Measurements from ENCODE around the gene RBM26. TPM values are rescaled to one million over a fixed set of nuclear protein-coding genes. Genes with fewer than 3 reads are reported as not detected.

RBM26 gene
- total RNA-seq, 6 donors from 2014 or later, result 27.7 to 70.1 (median 32.9) TPM

DNA sequence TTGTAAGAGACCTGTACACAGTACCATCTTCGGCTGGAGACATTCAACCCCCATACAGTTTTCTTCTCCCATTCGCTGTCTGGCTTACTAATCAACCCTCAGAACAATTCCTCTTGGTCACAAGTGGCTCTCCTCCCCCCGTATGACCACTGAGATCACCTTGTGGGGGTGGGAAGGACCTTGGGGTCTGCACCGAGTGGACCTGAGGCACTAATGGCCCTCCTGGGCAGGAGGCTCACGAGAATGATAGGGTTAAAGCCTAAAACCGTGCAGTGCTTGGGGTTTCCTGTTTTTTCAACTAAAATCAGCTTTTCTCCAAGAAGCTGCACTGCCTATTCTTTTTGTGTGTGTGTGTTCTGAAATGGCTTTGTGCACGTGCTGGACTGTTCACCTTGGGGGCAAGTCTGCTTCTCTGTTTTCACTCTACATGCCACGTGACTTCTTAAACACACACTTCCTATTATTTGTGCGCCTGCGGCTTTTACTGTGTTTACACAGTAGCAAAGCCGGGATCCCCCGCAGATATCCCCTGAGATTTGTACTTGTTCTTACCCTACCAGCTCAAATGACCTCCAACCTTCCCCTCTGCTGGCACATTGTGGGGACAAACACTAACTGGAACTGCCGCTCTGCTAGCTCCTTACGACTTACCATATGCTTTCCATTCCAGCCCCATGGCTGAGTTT lies 12.3 kb downstream of the RBM26 start:
- no peaks in the 10 kb centered on the region for H3K9me3 ChIP-seq
- peak overlapping the region in 2 of 4 donors; percentile 1 to 22 for H3K4me3 ChIP-seq
- DNase-seq (peak in 1 of 2 donors; percentile 68), ATAC-seq (ENCODE audit: low FRiP score in 2 of 2) (peak; percentile 49 to 68)
- H3K27me3 ChIP-seq, result no peaks in the 10 kb centered on the region
- peaks cover 0 to 7% (median 0%) of the 10 kb centered on the region in 4 donors for H3K36me3 ChIP-seq
- TF ChIP-seq EP300 (IDR thresholded peaks at IDR 0.05), result no peak
- TF ChIP-seq POLR2AphosphoS5 (IDR thresholded peaks at IDR 0.05), result no peak
- TF ChIP-seq, protein P1, sequence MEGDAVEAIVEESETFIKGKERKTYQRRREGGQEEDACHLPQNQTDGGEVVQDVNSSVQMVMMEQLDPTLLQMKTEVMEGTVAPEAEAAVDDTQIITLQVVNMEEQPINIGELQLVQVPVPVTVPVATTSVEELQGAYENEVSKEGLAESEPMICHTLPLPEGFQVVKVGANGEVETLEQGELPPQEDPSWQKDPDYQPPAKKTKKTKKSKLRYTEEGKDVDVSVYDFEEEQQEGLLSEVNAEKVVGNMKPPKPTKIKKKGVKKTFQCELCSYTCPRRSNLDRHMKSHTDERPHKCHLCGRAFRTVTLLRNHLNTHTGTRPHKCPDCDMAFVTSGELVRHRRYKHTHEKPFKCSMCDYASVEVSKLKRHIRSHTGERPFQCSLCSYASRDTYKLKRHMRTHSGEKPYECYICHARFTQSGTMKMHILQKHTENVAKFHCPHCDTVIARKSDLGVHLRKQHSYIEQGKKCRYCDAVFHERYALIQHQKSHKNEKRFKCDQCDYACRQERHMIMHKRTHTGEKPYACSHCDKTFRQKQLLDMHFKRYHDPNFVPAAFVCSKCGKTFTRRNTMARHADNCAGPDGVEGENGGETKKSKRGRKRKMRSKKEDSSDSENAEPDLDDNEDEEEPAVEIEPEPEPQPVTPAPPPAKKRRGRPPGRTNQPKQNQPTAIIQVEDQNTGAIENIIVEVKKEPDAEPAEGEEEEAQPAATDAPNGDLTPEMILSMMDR (IDR thresholded peaks at IDR 0.05), result no peak
- no peak for TF ChIP-seq POLR2A (IDR thresholded peaks at IDR 0.05)
- 43 to 46% methylated on average over 14 of the region's 14 CpGs for WGBS, 2 donors
- peak overlapping the region; percentile 7 to 61 (median 40) for H3K27ac ChIP-seq
- H3K4me1 ChIP-seq, result peaks cover 21 to 37% (median 26%) of the 10 kb centered on the region in 4 donors

DNA sequence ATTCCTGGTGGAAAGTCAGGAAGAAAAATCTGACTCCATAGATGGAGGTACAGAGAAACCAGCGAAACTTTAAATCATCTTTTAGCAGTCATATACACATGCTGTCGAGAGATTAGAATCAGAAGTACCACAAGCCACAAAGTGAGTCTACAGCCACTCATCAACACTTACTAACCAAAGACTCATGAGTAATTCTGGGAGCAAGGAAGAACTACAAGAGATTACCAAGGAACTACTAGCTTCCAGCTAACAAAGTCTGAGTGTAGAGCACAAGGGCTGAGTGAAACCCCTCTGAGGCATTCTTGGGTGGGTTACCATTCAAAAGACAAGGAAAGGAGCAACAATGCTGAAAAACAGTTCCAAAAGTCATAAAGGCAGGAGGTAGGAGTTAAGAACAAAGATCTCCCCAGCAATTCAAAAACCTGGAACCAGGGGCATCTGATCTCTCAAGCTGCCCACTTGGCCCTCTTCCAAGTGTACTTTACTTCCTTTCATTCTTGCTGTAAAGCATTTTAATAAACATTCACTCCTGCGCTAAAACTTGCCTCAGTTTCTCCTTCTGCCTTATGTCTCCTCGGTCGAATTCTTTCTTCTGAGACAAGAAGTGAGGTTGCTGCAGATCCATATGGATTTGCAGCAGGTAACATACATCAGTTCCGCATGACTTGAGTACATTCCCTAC lies 13.0 kb downstream of the RBM26 start:
- Histone ChIP-seq H3K4me1 (peaks cover 21 to 36% (median 24%) of the 10 kb centered on the region in 4 donors), H3K9me3 (no peaks in the 10 kb centered on the region), H3K27ac (peak overlapping the region in 1 of 4 donors; percentile 7), H3K4me3 (peak overlapping the region in 1 of 4 donors; percentile 22), H3K36me3 (peaks cover 0 to 7% (median 0%) of the 10 kb centered on the region in 4 donors), H3K27me3 (no peaks in the 10 kb centered on the region)
- WGBS, 2 donors, result 56 to 69% methylated on average over 6 of the region's 6 CpGs
- no peak for ATAC-seq (ENCODE audit: low FRiP score in 2 of 2)
- DNase-seq, result no peak
- TF ChIP-seq POLR2A (IDR thresholded peaks at IDR 0.05), result no peak
- TF ChIP-seq POLR2AphosphoS5 (IDR thresholded peaks at IDR 0.05), result no peak
- TF ChIP-seq, protein P1 (IDR thresholded peaks at IDR 0.05), result no peak
- no peak for TF ChIP-seq EP300 (IDR thresholded peaks at IDR 0.05)

DNA sequence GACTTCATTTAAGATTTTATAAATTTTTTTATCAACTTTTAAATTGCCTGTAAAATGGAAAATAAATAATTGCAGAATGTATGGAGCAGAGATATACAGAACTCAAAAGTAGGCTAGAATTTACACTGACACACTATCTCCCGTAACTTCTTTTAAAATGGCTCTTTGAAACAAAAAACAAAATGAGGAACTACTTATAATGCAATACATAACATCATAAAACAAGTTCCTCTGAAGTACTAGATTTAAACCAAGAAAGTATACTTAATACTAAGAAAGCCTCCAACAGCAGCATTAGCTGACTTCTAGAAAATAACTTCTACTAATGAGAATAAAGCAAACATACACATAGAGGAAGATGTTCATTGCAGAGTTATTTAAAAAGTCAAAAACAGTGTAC lies 17.0 kb downstream of the RBM26 start:
- H3K4me1 ChIP-seq, result peaks cover 22 to 36% (median 30%) of the 10 kb centered on the region in 4 donors
- 73 to 84% methylated on average over 1 of the region's 1 CpG for WGBS, 2 donors
- H3K36me3 ChIP-seq, result no peaks in the 10 kb centered on the region
- H3K9me3 ChIP-seq, result no peaks in the 10 kb centered on the region
- no peak for TF ChIP-seq POLR2A (IDR thresholded peaks at IDR 0.05)
- no peak for TF ChIP-seq EP300 (IDR thresholded peaks at IDR 0.05)
- TF ChIP-seq, protein P1 (IDR thresholded peaks at IDR 0.05), result no peak
- TF ChIP-seq POLR2AphosphoS5 (IDR thresholded peaks at IDR 0.05), result no peak
- H3K27ac ChIP-seq, result no peak overlapping the region
- no peak for ATAC-seq (ENCODE audit: low FRiP score in 2 of 2)
- no peak for DNase-seq
- H3K27me3 ChIP-seq, result no peaks in the 10 kb centered on the region
- H3K4me3 ChIP-seq, result no peak overlapping the region

DNA sequence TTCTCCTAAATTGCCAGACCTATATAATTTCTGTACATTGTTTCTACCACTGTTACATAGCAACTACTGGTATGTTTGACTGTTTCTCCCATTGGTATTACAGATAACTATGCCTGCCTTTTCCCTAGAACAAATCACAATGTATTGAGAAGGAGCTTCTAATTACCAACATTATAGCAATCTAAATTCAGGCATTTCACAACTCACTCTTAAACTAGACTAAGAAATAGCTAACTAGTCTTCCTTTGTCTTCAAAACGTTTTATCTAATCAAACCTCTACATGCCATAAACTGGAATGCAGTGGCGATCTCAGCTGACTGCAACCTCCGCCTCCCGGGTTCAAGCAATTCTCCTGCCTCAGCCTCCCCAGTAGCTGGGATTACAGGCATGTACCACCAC lies 18.2 kb downstream of the RBM26 start:
- Histone ChIP-seq H3K4me1 (peaks cover 10 to 24% (median 19%) of the 10 kb centered on the region in 4 donors), H3K27ac (no peak overlapping the region), H3K36me3 (no peaks in the 10 kb centered on the region), H3K4me3 (no peak overlapping the region), H3K27me3 (no peaks in the 10 kb centered on the region), H3K9me3 (no peaks in the 10 kb centered on the region)
- 91 to 92% methylated on average over 4 of the region's 4 CpGs for WGBS, 2 donors
- DNase-seq, result no peak
- ATAC-seq (ENCODE audit: low FRiP score in 2 of 2), result no peak
- TF ChIP-seq EP300 (IDR thresholded peaks at IDR 0.05), result no peak
- TF ChIP-seq POLR2A (IDR thresholded peaks at IDR 0.05), result no peak
- TF ChIP-seq, protein P1 (IDR thresholded peaks at IDR 0.05), result no peak
- no peak for TF ChIP-seq POLR2AphosphoS5 (IDR thresholded peaks at IDR 0.05)
